ENCODE data around the gene ROBO2. TPM values are rescaled to one million over a fixed set of nuclear protein-coding genes. Genes with fewer than 3 reads are reported as not detected.

ROBO2 gene
- polyA plus RNA-seq, 1 of the 3 experiments (the other 2 are of a cell fraction), result not detected

GRCh38 chr3:77321646-77322045, 281.7 kb downstream of the ROBO2 start:
- Histone ChIP-seq H3K4me3 (ENCODE audit: low read depth in 2 of 2, low read length in 1 of 2) (no peak overlapping the region), H3K27ac (ENCODE audit: low read depth in 2 of 2, low read length in 1 of 2) (no peak overlapping the region), H3K9me2 (no peaks in the 10 kb centered on the region), H4K20me1 (ENCODE audit: insufficient read depth) (no peaks in the 10 kb centered on the region), H3K27me3 (ENCODE audit: insufficient read depth) (no peaks in the 10 kb centered on the region), H3F3A (replicated peaks; ENCODE audit: insufficient read depth) (no peaks in the 10 kb centered on the region), H3K9me3 (no peaks in the 10 kb centered on the region), H3K36me3 (replicated peaks in 1 of 2; ENCODE audit: control insufficient read depth in 1 of 2, insufficient read depth in 2 of 2, low read length in 1 of 2) (no peaks in the 10 kb centered on the region), H2AFZ (ENCODE audit: low read depth) (no peak overlapping the region), H3K4me1 (ENCODE audit: control insufficient read depth in 1 of 2, insufficient read depth in 2 of 2, low read depth in 1 of 2, low read length in 1 of 2) (no peaks in the 10 kb centered on the region), H3K9ac (no peak overlapping the region), H3K4me2 (no peak overlapping the region), H3K79me2 (ENCODE audit: insufficient read depth) (no peaks in the 10 kb centered on the region)
- ChIA-PET POLR2A (no interaction called here), CTCF (interaction anchor here (0.6 to 3.8 kb wide), 5 partner anchors 11 to 895 kb away, joined by 3 to 31 read pairs (median 4); no protein-coding TSS in a partner anchor)
- WGBS (ENCODE audit: low lambda C conversion rate), result 56% methylated on average over 6 of the region's 6 CpGs
- DNase-seq, result no peak
- TF ChIP-seq JUND (IDR thresholded peaks at IDR 0.05) (no peak), REST (IDR thresholded peaks at IDR 0.05; ENCODE audit: low read depth, low read length) (no peak), GABPA (IDR thresholded peaks at IDR 0.05; ENCODE audit: low read depth) (no peak), YY1 (IDR thresholded peaks at IDR 0.05; ENCODE audit: low read depth) (no peak), RCOR1 (IDR thresholded peaks at IDR 0.05; ENCODE audit: low read length) (no peak), TCF12 (IDR thresholded peaks at IDR 0.05) (no peak)
- TF ChIP-seq, protein P1, sequence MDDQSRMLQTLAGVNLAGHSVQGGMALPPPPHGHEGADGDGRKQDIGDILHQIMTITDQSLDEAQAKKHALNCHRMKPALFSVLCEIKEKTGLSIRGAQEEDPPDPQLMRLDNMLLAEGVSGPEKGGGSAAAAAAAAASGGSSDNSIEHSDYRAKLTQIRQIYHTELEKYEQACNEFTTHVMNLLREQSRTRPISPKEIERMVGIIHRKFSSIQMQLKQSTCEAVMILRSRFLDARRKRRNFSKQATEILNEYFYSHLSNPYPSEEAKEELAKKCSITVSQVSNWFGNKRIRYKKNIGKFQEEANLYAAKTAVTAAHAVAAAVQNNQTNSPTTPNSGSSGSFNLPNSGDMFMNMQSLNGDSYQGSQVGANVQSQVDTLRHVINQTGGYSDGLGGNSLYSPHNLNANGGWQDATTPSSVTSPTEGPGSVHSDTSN (IDR thresholded peaks at IDR 0.05), result no peak

GRCh38 chr3:77323626-77324025, 283.7 kb downstream of the ROBO2 start:
- H3K9me2 ChIP-seq, result no peaks in the 10 kb centered on the region
- CTCF ChIA-PET, result interaction anchor here (0.6 to 1.9 kb wide), 3 partner anchors 13 to 1322 kb away, joined by 3 to 6 read pairs (median 3); no protein-coding TSS in a partner anchor

More at GRCh38 chr3:77323626-77324025, 283.7 kb downstream of the ROBO2 start:
- Histone ChIP-seq H3F3A (replicated peaks; ENCODE audit: insufficient read depth) (no peaks in the 10 kb centered on the region), H3K4me1 (ENCODE audit: control insufficient read depth in 1 of 2, insufficient read depth in 2 of 2, low read depth in 1 of 2, low read length in 1 of 2) (no peaks in the 10 kb centered on the region), H2AFZ (ENCODE audit: low read depth) (no peak overlapping the region), H3K36me3 (replicated peaks in 1 of 2; ENCODE audit: control insufficient read depth in 1 of 2, insufficient read depth in 2 of 2, low read length in 1 of 2) (no peaks in the 10 kb centered on the region), H3K4me3 (ENCODE audit: low read depth in 2 of 2, low read length in 1 of 2) (no peak overlapping the region), H3K27me3 (ENCODE audit: insufficient read depth) (no peaks in the 10 kb centered on the region), H3K4me2 (no peak overlapping the region), H3K9me3 (no peaks in the 10 kb centered on the region), H3K9ac (no peak overlapping the region), H3K27ac (ENCODE audit: low read depth in 2 of 2, low read length in 1 of 2) (no peak overlapping the region), H4K20me1 (ENCODE audit: insufficient read depth) (no peaks in the 10 kb centered on the region), H3K79me2 (ENCODE audit: insufficient read depth) (no peaks in the 10 kb centered on the region)
- TF ChIP-seq, protein P2, sequence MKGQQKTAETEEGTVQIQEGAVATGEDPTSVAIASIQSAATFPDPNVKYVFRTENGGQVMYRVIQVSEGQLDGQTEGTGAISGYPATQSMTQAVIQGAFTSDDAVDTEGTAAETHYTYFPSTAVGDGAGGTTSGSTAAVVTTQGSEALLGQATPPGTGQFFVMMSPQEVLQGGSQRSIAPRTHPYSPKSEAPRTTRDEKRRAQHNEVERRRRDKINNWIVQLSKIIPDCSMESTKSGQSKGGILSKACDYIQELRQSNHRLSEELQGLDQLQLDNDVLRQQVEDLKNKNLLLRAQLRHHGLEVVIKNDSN (IDR thresholded peaks at IDR 0.05; ENCODE audit: borderline replicate concordance, low read depth), result no peak
- TF ChIP-seq FOSL2 (IDR thresholded peaks at IDR 0.05; ENCODE audit: borderline replicate concordance, low read depth) (no peak), SMC3 (IDR thresholded peaks at IDR 0.05; ENCODE audit: low read depth, low read length) (no peak), NRF1 (IDR thresholded peaks at IDR 0.05; ENCODE audit: low read depth, low read length) (no peak), TCF12 (IDR thresholded peaks at IDR 0.05) (no peak), NFIC (IDR thresholded peaks at IDR 0.05; ENCODE audit: borderline replicate concordance) (no peak), IRF3 (IDR thresholded peaks at IDR 0.05; ENCODE audit: low read depth, low read length) (no peak), TAF1 (IDR thresholded peaks at IDR 0.05; ENCODE audit: borderline replicate concordance, low read depth, low read length) (no peak), JUND (IDR thresholded peaks at IDR 0.05) (no peak), YY1 (IDR thresholded peaks at IDR 0.05; ENCODE audit: low read depth) (no peak), GABPA (IDR thresholded peaks at IDR 0.05; ENCODE audit: low read depth) (no peak)
- POLR2A ChIA-PET, result no interaction called here
- no peak for DNase-seq

Data from SK-N-SH (cell line).